HTERT RPE-1 (cell line): ENCODE measurements around the gene PIK3C2B.

Experiments
- in situ Hi-C: fragments of 300-500 bp; cut with MboI; formaldehyde crosslinking; loops from 4 replicates; pipeline ENCODE4 v1.14.3; 2020; ENCODE audit warnings: low sequenced_read_pairs

Gene PIK3C2B

GRCh38 chr1:204478921-204479320 lies 15.7 kb downstream of the PIK3C2B start:
- in situ Hi-C loops, result no loop called here

DNA sequence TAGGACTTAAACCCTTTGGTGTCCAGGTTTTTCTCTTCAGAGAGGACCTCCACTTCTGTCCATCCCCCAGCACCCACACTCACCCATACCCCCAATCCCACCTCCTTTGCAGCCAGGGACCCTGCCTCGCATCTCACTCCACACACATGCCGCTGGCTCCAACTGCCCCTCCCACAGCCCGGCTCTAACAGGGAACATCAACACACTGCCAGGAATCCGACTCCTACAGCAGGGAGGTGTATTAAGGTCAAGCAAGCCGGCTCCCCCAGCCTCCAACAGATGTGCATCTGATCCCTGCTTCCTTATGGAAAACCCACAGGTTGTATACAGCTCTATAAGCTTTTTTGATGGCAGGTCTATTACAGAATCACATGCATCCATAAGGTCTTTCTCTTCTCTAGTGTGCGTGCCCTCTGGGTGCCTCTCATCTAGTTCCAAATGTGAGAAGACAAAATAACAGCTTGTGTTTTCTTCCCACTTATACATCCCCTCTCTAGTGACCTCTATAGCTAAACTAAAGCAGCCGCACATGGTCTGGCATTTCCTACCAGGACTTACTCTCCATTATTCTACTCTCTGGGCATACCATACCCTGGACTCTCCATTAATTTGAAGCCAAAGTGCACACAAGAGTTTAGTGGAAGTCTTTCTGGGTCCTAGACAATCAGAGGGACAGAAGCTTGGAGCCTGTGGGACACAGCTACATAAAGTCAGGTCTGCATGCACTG lies 16.3 kb downstream of the PIK3C2B start:
- in situ Hi-C loops, result no loop called here

DNA sequence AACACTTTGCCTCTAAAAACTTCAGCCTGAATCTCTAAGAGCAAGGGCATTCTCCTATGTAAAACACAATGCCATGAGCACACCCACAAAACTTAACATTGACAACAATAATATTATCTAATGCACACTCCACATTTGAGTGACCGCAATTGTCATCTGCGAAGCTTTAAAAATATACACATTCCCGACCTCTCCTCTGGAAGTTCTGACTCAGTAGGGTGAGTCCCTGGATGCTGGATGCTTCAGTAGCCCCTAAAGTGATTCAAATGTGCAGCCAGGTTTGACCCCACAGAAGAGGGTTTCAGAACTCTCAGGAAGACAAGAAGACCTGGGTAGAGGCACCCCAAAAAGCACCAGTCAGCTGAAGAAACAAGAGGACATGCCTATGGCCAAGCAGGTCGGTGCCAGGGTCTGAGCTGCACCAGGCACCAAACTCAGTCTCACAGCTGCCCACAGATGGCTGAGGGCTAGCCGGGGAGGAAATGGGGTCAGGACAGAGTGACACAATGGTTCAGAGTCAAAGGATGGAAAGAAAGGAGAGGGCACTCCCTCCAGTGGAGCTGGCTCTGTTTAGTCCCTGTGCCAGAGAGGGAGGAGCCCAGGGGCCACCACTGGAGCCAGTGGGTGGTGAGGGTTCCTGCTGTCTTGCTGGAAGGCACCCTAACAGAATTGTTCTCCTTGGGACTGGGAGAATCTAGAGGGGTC lies 17.4 kb downstream of the PIK3C2B start:
- in situ Hi-C loops, result no loop called here

GRCh38 chr1:204476563-204476962 lies 18.0 kb downstream of the PIK3C2B start:
- in situ Hi-C loops, result no loop called here

DNA sequence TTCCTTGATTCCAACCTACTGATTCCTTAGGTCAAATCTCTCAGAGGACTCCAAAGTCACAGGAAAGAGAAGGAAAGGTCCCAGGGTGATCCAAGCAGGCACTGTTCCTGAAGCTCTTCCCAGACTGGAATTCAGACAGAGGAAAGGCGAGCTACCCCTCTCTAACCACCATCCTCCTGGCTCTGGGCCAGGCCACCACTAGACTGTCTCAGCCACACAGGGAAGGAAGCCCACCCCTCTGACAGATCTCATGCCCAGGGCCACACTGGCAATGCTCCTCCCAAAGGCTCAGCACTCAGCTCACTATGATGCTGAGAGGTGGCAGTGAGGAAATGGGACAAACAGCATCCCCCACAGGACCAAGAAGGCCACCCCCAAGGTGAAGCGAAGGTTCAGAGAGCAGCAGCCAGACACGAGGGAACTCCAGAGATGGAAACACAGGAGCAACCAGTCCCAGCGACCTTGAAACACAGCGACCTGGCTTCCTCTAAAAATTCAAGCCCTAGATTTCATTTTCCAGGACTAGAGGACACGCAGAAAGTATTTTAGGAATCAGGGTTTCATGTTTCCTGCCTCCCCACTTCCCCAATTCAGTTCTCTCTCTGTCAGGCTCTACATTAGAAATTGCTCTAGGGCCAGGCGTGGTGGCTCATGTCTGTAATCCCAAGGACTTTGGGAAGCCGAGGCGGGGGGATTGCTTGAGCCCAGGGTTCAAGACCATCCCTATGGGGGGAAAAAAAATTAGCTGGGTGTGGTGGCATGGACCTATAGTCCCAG lies 18.8 kb downstream of the PIK3C2B start:
- in situ Hi-C loops, result no loop called here

- in situ Hi-C loops, result no loop called here
Measured at GRCh38 chr1:204473400-204473965, 21.1 kb downstream of the PIK3C2B start.

GRCh38 chr1:204472660-204473059 lies 21.9 kb downstream of the PIK3C2B start:
- in situ Hi-C loops, result no loop called here

DNA sequence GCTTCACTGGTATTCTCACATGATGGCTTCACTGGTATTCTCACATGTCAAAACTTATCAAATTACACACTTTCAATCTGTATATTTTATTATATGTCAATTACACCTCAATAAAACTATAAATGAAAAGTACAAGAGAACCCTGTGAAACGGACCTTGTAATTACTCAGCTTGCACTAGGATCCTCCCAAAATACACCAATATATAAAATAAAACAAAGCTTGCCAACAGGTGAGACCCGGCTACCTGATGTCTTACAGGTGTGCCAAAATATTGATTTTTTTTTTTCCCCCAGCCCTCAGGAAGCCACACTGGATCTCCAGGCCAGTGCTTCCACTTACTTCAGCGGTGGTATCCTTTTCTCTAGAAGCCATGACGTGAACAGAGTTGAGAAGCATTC lies 22.9 kb downstream of the PIK3C2B start:
- in situ Hi-C loops, result no loop called here

DNA sequence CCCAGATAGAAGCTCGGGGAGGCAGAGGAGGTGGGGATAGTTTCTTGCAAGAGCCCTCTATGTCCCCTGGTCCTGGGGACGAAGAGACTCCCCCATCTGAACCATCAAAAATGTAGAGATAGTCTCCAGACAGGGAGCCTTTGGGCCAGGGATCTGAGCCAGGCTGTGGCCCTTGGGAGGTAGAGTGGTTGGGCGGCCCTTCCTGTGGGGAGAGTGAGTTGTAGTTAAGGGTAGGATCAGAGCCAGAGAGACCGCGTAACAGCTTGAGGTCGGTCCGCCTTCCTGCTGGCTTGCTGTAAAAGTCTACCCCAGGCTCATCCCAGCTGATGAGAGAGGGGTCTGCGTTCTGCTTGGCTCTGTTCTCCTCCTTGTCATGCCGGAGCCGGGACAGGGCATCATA lies 25.3 kb downstream of the PIK3C2B start:
- in situ Hi-C loops, result no loop called here

DNA sequence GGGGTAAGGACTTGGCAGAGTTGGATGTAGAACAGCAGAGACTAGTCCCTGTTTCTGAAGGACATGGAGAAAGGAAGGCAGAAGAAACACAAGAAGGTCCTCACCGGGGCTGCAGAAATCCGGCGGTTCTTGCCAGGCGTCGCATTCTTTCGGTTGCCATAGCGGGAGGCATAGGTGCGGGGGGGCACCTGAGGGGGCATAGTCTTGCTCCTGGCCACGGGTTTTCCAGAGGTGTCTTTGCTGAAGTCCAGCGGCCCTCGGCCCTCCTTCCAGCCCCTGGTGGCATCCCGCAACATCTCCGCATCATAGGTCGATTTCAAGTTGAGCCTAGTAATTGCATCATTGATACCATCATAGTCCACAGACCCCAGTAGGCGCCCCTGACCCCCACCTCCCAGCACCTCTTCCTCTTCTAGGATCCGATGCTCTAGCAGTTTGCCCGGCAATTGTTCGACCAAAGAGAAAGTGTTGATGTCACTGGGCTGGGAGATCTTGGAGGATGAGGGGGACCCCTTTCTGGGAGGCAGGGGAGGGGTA lies 25.8 kb downstream of the PIK3C2B start:
- in situ Hi-C loops, result no loop called here

DNA sequence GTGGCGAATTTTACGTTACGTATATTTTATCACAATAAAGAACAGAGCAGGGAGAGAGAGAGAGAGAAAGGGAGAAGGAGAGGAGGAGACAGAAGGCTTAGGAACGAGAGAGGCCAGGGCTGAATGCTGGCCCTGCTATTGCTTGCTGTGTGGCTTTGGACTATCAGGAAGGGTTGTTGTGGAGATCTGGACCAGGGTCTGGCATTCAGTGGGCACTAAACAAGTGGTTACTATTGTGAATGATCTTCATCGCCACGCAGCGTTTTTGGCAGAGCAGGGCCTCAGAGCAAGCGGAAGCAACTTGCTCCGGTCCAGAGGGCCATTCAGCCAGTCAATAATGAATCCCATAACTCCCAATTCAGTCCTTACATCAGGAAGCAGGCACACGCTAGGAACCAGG lies 26.4 kb downstream of the PIK3C2B start:
- in situ Hi-C loops, result no loop called here

- in situ Hi-C loops, result no loop called here
Measured at GRCh38 chr1:204466416-204467405, 27.9 kb downstream of the PIK3C2B start.

DNA sequence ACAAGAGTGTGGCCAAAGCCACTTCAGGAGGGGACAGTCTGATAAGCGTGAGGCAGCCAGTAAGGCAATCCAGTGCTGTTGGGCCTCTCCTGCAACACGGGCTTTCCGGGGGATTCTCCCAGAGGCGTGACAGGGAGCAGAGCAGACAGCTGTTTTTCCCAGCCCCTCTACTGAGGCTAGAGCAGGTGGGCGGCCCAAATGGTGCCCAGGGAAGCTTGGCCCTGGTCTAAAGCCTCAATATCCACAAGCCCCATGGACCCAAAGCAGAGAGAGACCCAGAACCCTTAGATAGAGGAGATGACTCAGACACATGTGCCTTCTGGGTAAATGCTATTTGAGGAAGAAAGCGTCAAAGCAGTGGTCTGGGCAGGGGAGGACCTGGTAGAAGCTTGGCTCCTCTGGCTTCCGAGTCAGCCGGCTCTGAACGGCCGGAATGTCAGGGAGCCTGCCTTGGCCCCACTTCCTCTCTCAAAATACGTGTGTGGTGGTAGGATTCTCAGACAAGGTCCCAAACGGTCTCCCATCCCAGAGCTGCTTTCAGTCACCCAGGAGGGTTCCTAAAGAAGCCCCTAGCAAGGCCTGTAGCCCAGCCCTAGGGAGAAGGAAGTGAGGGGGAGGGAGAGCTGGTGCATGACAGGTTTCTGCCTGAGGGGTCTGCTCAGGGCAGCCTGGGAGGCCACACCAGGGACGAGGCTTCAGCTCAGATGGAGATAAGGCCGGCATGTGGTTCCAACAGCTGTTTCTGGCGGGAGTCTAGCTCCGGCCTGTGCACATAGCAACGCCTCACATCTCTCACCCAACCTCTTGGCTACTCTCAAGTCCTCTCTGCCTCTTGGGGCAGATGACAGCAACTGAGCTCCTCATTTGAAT lies 28.8 kb downstream of the PIK3C2B start:
- in situ Hi-C loops, result no loop called here

DNA sequence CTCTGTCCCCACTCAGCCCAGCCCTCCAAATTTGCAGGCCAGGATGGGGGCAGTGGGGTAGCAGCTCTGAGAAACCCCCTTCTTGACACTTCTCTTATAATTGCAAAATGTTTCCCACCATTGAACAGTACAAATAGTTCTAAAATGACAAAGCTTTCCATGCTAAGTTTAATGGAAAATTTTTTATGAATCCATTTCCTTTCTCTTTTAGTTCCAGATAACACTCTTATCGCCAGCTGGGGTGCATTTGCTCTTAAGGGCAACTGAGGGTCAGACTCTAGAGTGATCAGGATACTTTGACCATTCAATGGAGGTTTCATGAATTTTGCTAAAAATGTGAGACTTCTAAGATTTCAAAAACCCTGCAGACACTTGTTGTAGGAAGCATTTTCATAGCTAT lies 29.9 kb downstream of the PIK3C2B start:
- in situ Hi-C loops, result no loop called here

DNA sequence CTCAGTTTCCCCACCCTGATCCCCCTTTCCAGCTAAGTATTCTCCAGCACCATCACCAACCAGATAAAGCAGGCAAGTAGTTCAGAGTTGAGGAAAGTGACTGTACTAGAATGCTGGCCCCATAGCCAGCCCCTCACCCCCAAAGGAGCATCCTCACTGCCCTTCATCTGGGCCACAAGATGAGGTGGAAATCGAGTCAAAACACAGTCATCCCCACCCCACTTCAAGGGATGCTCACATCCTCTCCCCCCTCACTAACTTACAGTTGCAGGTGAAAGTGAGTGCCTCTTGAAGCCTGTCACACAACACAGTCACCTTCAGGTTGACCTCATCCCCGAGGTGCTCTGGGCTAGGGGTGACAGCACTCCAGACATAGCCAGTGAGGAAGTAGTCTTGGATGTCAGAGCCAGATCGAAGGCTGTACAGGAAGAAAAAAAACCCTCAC lies 30.4 kb downstream of the PIK3C2B start:
- in situ Hi-C loops, result no loop called here

DNA sequence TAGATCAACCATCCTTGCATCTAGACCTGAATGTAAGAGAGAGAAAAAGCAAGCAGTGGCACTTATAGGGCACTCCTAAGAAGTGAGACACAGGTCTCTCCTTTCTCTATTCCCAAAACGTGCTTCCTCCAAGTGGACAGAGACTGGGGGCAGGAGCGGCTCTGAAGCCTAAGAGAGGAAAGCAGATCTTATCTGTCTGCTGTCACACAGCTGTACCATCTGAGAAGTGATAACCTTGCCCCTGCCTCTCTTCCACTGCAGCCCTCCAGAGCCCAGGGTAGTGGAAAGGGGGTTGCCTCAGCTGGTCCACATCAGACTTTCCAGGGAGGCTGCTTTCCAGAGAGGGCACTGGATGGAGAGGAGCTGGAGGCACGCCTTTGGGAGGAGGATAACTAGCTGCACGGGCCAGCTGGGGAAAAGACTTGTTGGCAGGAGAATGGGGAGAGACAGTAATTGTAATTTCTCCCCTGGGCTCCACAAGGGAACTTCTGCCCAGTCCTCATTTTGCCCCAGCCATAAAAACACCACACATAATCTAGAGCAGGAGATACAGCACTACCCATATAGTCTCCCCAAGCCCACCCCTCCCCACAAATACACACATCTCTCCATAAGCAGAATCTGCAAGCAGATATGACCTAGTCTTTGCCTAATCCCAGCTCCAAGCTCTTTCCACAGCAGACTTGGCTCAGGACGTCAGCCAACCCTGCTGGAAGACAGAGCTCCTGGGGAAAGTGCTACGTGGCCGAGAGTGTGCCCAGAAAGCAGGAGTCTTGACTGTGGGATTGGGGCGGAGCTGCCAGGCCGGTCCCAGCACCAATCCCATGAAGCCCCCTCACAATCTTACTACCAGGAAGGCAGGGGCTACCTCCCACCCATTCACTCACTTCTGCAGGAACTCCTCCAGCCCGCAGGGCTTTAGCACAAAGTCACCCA lies 31.2 kb downstream of the PIK3C2B start:
- in situ Hi-C loops, result no loop called here

DNA sequence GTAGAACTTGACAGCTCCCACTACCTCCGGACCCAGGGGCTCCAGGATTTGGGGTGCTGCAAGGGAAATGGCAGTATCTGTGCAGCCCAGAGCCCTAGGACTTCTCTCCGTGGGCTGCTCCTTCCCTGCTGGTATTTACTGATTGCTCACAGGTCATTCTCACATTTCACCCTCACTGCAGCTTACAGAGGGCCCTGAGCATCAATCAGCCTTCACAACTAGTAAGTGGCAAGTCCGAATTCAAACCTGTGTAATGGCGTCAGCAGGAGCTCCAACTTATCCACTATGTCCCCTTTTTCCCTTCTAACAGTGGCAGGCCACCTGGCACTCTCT lies 32.4 kb downstream of the PIK3C2B start:
- in situ Hi-C loops, result no loop called here
